ENCODE measurements around the gene SLC25A10.
A peak's percentile ranks its signal among the peaks of the same experiment; 100 is the strongest.

Gene SLC25A10

GRCh38 chr17:81680150-81680549, 31.9 kb upstream of the SLC25A10 start:
- CTCF ChIA-PET: interaction anchor here (0.8 kb wide), 1 partner anchor 13 kb away, joined by 3 read pairs; no protein-coding TSS in a partner anchor
- Histone ChIP-seq H3K36me3 (ENCODE audit: control insufficient read depth in 2 of 2, insufficient read depth in 1 of 2, low read length in 2 of 2) (peaks cover 1 to 23% of the 10 kb centered on the region in 2 experiments; a peak in 2 of 3 replicates), H3K4me1 (ENCODE audit: control insufficient read depth, insufficient read depth, low read length) (peaks cover 4% of the 10 kb centered on the region), H3K27ac (ENCODE audit: extremely low read depth, low read depth, low read length) (no peak overlapping the region), H3K4me3 (ENCODE audit: low read depth, low read length) (no peak overlapping the region), H3K9me3 (ENCODE audit: control insufficient read depth, insufficient read depth, low read depth, low read length) (no peaks in the 10 kb centered on the region)
- POLR2A ChIA-PET: interaction anchor here (0.7 to 2.9 kb wide), 5 partner anchors 13 to 43 kb away, joined by 3 to 14 read pairs (median 3); partner anchors contain the start of genes CCDC137, MRPL12, NPLOC4 and OXLD1
- TF ChIP-seq SCRT2 (tag by site-specific recombination; IDR thresholded peaks at IDR 0.05) (peak; percentile 42; the same call in 1 of the 2 replicates), BCL11B (tag by site-specific recombination; IDR thresholded peaks at IDR 0.05; ENCODE audit: low read depth) (no peak), ZSCAN30 (tag by site-specific recombination; IDR thresholded peaks at IDR 0.05) (no peak)

GRCh38 chr17:81681672-81682071, 30.4 kb upstream of the SLC25A10 start:
- Histone ChIP-seq H3K4me3 (ENCODE audit: low read depth, low read length) (no peak overlapping the region), H3K36me3 (ENCODE audit: control insufficient read depth in 2 of 2, insufficient read depth in 1 of 2, low read length in 2 of 2) (peaks cover 6 to 33% of the 10 kb centered on the region in 2 experiments; a peak in 2 of 3 replicates), H3K4me1 (ENCODE audit: control insufficient read depth, insufficient read depth, low read length) (peaks cover 4% of the 10 kb centered on the region), H3K27ac (ENCODE audit: extremely low read depth, low read depth, low read length) (peak overlapping the region; percentile 19; the same call in 1 of the 2 replicates), H3K9me3 (ENCODE audit: control insufficient read depth, insufficient read depth, low read depth, low read length) (no peaks in the 10 kb centered on the region)
- ChIA-PET POLR2A (interaction anchor here (1.0 to 6.6 kb wide), 4 partner anchors 10 to 168 kb away, joined by 3 to 109 read pairs (median 16); partner anchors contain the start of genes ACTG1 and MRPL12), CTCF (interaction anchor here (0.6 to 2.2 kb wide), 6 partner anchors 12 to 271 kb away, joined by 3 to 9 read pairs (median 4); no protein-coding TSS in a partner anchor)
- TF ChIP-seq ZNF654 (tag by site-specific recombination; IDR thresholded peaks at IDR 0.05; ENCODE audit: low read depth): no peak
- TF ChIP-seq ZNF664 (tag by site-specific recombination; IDR thresholded peaks at IDR 0.05): no peak
- TF ChIP-seq ATF2 (tag by site-specific recombination; IDR thresholded peaks at IDR 0.05; ENCODE audit: low read depth): 0 out of 2 replicates have a peak, but pooled peaks have one; percentile 6
- no peak for TF ChIP-seq SP7 (tag by site-specific recombination; IDR thresholded peaks at IDR 0.05)
- TF ChIP-seq ZNF843 (tag by site-specific recombination; IDR thresholded peaks at IDR 0.05): no peak
- TF ChIP-seq ZNF280D (tag by site-specific recombination; IDR thresholded peaks at IDR 0.05): no peak
- TF ChIP-seq IKZF3 (tag by site-specific recombination; IDR thresholded peaks at IDR 0.05): 0 out of 2 replicates have a peak, but pooled peaks have one; percentile 35
- 0 out of 2 replicates have a peak, but pooled peaks have one; percentile 26 for TF ChIP-seq OSR2 (tag by site-specific recombination; IDR thresholded peaks at IDR 0.05)
- TF ChIP-seq ZNF341 (tag by site-specific recombination; IDR thresholded peaks at IDR 0.05; ENCODE audit: low read depth): peak; percentile 31; the same call in 1 of the 2 replicates
- no peak for TF ChIP-seq PRDM1 (tag by site-specific recombination; IDR thresholded peaks at IDR 0.05)
- no peak for TF ChIP-seq HOXD13 (CRISPR knock-in tag; IDR thresholded peaks at IDR 0.05; ENCODE audit: borderline replicate concordance)
- no peak for TF ChIP-seq ZNF585B (tag by site-specific recombination; IDR thresholded peaks at IDR 0.05)
- TF ChIP-seq EGR2 (tag by site-specific recombination; IDR thresholded peaks at IDR 0.05; ENCODE audit: low read depth): 0 out of 2 replicates have a peak, but pooled peaks have one; percentile 29
- no peak for TF ChIP-seq ZNF133 (tag by site-specific recombination; IDR thresholded peaks at IDR 0.05)
- no peak for TF ChIP-seq ZNF830 (tag by site-specific recombination; IDR thresholded peaks at IDR 0.05; ENCODE audit: low read depth)
- TF ChIP-seq ZIC2 (tag by site-specific recombination; IDR thresholded peaks at IDR 0.05): peak; percentile 93
- TF ChIP-seq ZBTB49 (tag by site-specific recombination; IDR thresholded peaks at IDR 0.05; ENCODE audit: low read depth): no peak
- no peak for TF ChIP-seq ZNF366 (tag by site-specific recombination; conservative IDR thresholded peaks at IDR 0.05)
- no peak for TF ChIP-seq ZNF223 (tag by site-specific recombination; IDR thresholded peaks at IDR 0.05)
- TF ChIP-seq HIC1 (tag by site-specific recombination; IDR thresholded peaks at IDR 0.05): no peak
- TF ChIP-seq ZBTB6 (tag by site-specific recombination; IDR thresholded peaks at IDR 0.05): no peak
- no peak for TF ChIP-seq SCRT2 (tag by site-specific recombination; IDR thresholded peaks at IDR 0.05)
